GM18867 (cell line): ENCODE data around the gene RPL38.

Source experiments
- ATAC-seq: cut with Tn5 transposase; IDR thresholded peaks from one replicate; pipeline ENCODE4 v1.9.1; 2021; ENCODE audit warnings: mild to moderate bottlenecking, moderate library complexity; ENCODE audit not compliant: unreplicated experiment

RPL38 gene

DNA sequence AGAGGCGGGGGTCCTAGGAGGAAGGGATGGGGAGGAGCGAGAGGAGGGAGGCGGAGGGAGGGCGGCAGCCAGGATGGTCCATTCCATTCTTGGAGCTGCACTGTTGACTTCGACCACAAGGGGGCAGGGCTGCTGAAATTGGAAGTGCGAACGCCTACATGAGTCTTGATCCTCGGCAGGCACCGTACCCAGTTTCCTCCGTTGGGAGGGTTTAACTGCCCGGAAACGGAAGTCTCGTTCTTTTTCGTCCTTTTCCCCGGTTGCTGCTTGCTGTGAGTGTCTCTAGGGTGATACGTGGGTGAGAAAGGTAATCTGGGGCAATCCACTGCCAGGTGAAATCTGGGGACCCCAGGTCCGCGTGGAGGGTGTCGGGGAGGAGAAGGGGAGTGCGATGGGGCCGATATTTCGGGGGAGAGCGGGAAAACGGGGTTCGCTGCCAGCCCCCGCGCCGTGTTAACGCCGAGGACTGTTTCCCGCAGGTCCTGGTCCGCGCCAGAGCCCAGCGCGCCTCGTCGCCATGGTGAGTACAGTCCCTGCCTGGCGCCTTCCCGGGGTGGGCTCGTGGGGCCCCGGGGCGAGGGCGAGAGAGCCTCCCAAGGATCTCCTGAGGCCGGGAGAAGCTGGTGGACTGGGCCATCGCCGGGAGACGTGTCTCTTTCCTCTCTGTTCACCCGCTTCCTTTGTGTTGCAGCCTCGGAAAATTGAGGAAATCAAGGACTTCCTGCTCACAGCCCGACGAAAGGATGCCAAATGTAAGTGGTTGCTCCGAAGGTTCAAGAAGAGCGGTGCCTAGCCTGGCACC lies at the start of gene RPL38:
Gene RPL38 (plus strand): TSS at position 240 of the 802 bp plus-strand sequence. CDS start 278 bp downstream, at position 518.
- ATAC-seq = peak; percentile 64

DNA sequence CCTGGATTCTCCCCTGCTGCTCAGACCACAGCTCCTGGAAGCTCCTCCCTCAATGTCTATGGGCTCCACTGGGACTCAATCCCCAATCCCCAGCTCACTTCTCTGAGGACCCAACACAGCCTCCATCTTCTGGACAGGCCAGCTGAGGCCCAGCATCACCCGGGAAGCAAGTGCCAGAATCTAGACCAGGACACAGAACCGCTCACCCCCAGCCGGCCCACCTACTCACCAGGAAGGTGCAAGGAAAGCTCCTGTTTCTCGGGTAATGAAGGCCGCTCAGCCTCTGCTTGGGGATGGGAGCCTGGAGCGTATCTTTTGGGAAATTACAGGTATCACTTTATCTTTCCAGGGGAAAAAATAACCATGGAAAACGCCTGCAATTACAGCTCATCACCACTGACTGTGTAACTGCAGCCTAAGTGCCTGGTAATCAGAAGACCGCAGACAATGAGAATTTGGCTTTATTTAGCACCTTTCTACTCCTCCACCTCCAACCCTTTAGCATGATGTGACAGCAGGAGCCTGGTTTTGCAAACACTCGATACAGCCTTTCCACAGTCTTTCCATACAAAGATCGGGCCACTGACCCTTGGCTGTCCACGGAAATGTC lies 49.6 kb upstream of the RPL38 start:
- no peak for ATAC-seq

DNA sequence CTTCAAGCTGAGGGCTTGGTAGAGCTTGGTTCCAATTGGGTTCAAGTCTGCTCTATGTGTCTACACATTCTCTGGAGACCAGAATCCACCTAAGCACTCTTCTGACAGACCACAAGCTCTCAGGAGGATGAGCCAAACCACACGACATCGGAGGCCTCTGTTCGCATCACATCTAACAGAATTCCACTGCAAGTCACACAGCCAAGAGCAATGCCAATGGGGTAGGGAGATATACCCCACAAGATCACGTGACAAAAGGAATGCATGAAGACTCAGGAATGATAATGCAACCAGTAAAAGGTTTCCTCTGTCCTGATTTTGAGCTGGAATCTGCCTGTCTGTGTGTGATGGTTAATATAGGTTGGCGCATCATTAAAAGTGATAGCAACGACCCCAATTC lies 46.6 kb upstream of the RPL38 start:
- no peak for ATAC-seq

DNA sequence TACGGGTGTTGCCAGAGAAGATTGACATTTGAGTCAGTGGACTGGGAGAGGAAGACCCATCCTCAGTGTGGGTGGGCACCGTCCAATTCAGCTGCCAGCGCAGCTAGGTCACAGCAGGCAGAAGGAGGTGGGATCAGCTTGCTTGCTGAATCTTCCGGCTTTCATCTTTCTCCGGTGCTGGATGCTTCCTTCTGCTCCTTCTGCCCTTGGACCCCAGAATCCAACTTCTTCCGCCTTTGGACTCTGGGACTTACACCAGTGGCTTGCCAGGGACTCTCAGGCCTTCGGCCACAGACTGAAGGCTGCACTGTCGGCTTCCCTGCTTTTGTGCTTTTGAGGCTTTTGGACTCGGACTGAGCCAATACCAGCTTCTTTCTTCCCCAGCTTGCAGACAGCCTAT lies 46.1 kb upstream of the RPL38 start:
- ATAC-seq = no peak

DNA sequence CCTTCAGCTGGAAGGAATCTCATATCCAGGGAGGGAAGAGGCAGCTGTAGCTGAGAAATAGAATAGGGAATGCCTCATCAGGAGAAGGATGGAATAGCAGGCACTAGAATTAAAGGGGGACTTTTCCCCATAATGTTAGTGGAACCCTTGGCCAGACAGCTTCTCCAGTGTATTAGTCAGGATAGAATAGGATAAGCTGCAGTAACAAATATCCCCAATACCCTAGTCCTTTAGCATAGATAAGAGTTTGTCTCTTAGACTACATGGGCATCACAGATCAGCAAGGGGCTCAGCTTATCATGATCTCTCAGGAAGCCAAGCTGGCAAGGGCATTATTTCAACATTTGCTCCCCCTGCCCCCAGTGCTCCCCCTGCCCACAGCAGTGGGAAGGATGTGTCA lies 44.7 kb upstream of the RPL38 start:
- no peak for ATAC-seq

DNA sequence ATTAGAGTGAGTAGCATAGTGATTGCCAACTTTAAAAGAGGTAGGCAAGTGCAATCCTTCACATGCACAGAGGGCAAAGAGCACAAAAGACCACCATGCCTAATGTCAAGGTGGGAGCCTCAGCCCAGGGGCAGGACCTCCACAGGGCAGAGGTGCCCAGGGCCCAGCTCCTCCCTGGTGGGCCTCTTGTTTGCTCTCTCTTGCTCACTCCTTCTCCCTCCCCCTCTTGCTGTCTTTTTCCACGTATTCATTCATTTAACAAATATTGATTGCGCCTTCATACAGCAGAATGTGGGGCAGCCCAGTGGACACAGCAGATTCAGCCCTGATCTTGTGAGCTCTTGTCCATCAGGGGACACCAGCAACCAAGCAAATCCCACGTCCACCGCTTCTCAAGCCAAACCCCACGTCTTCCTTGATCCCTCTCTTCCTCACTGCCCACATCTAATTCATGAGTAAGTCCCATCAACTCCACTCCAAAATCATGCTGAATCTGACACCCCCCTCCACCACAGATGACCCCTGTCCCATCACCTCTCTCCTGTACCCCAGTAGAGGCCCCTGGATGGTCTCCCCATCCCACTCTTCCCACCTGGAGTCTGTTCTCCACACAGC lies 44.1 kb upstream of the RPL38 start:
- no peak for ATAC-seq

DNA sequence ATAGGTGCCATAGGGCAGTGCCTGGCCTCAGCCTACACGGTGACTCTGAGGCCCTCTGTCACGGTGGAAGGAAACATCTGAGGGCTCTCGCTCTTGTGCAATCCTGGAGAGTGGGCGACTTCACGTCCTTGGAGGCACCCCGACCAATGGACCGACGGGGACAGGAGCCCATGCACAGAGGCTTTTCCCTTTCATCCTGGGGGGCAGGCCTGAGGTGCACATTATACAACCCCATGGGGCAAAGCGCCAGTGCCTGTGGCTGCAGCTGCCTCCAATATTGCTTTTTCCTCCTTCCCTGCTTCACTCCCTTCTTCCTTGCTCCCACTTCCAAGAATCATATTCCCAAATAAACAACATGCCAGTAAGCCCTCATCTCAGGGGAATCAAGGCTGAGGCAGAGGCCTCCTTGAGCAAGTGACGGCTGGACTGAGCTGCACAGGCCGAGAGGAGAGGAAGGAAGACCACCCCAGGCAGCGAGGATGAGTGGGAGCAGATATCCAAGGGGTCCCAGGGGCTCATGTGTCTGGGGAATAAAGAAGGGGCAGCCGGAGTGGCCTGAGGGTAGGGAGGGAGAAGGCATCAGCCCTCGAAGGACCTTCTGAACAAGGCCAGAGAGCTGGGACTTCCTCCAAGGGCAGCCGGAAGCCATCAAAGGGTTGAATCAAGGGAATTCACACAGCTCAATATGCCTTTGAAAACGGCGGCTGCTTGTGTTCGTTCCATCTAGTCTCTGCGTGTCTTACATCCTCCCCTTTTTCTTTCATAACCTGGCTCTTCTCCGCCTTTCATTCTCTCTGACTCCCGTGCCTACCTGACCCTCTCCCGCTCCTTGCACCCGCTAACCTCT lies 42.6 kb upstream of the RPL38 start:
- no peak for ATAC-seq

DNA sequence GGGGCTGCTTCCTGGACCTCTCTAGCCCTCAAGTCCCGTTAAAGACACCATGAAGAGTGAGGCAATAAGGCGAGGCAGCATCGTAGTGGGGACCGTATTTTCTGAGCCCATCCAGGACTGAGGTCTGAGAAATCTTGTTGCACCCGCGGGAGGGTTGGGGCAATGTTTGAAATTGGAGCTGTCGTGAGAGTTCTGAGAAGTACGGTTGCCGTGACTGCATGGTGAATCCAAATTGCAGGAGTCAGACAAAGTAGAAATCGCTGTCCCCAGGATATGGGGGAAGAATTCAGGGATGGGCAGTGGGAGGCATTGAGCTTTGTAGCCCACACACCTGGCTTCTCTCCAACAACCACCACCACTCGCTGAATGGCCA lies 42.0 kb upstream of the RPL38 start:
- ATAC-seq = no peak

DNA sequence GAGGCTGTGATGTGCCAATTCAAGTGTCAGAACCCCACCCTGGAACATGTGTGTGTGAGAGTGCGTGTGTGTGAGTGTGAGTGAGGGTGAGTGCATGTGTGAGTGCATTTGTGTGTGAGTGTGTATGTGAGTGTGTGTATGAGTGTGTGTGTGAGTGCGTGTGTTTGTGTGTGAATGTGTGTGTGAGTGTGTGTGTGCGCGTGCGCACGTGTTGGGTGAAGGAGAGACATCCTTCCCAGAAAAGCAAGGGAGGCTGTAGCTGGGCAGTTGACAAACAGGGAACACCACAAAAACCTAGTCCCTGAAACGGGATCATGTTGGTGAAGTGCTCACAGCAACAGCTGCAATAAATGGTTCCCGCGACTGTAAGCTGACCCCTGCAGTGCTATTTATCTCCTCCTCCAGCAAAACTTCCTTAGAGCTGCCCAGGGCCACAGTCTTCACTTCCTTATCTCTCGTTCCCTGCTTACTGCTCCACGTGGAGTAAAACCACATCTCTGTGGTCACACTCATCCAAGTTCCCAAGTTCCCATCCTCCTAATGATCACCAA lies 40.1 kb upstream of the RPL38 start:
- ATAC-seq = no peak

DNA sequence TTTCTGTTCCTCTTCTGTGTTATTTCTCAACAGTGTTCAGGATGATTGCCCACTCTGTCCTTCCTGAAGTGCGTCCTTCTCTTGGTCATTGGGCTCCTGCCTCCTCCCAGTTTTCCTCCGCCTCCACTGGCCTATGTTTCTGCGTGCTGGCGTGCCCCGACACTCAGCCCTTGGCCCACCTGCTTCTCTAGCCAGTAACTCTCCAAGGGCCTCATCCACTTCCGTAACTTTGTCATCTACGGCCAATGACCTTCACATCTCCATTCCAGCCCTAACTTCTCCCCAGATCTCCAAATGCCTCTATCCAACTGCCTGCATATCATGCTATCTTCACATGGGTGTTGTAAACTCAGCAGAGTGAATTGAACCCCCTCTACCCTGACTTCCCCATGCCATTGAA lies 39.6 kb upstream of the RPL38 start:
- ATAC-seq = no peak

DNA sequence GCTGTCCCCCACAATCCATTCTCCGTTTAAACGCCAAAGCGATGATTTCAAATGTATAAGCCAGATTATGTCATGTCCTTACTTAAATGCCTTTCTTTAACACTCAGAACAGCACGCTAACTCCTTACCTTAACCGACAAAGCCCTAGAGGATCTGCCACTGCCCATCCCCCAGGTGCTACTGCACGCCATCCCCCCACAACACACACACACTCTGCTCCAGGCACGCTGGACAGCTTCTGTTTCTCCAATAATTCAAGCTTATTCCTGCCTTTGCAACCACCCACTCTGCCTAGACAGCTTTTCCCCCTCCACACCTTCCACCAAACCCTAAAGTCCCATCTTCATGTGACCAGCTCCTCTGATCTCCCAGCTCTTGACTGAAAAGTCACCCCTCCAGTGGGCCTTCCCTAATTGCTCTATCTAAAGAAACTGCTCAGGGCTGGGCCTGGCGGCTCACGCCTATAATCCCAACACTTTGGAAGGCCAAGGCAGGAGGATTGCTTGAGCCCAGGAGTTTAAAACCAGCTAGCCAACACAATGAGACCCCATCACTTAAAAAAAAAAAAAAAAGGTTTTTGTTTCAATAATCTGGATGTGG lies 38.9 kb upstream of the RPL38 start:
- no peak for ATAC-seq

DNA sequence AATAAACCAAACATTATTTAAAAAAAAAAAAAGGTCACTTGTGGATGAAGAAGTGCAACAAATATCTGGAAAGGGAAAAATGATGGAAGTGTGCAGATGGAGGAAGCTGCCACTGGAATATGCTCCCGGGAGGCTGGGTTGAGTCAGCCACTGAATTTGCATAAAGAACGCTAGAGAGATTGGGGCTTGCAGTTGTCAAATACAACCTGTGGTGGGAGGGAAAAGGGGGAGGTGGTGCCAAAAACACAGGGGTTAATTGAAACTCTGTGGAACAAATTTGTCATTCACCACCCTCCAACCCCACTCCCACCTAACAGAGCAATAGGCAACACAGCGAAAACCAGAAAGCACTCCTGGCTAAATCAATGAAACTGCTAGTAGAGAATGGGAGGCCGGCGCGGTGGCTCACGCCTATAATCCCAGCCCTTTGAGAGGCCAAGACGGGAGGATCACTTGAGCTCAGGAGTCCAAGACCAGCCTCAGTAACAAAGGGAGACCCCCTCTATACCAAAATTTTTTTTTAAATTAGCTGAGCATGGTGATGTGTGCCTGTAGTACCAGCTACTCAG lies 37.6 kb upstream of the RPL38 start:
- ATAC-seq = no peak

DNA sequence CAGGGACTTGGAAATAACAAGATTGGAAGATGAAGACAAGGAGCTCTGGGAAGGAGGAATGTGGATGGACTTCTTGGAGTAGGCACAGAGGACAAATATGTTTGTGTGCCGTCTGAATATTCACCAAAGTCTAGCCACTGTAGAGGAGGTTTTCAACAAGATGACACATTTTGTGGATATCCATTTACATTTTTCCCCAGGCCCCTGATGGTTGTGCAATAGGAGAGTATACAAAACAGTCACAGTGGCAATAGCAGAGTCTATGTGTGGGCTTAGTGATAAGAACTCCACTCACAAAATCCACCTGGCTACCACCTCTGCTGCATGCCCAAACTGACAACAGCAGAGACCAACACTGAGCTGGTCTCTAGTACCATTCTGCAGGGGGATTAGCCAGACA lies 32.6 kb upstream of the RPL38 start:
- ATAC-seq = no peak

DNA sequence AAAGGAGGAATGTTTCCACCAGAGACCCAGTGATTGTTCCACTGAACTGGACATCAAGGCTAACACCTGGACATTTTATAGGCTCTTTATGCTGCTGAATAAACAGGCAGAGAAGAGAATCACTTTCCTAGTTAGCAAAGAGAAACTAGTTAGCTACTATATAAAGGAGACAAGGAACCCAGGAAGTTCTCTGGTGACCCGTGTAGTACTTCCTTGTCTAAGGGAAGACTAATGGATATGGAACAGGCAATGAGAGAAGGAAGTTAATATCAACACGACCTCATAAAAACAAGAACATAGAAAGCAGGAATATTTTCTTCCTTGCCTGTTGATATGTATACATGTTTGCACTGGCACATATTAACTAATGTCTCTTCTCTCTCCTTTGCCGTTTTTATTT lies 30.8 kb upstream of the RPL38 start:
- ATAC-seq = no peak

DNA sequence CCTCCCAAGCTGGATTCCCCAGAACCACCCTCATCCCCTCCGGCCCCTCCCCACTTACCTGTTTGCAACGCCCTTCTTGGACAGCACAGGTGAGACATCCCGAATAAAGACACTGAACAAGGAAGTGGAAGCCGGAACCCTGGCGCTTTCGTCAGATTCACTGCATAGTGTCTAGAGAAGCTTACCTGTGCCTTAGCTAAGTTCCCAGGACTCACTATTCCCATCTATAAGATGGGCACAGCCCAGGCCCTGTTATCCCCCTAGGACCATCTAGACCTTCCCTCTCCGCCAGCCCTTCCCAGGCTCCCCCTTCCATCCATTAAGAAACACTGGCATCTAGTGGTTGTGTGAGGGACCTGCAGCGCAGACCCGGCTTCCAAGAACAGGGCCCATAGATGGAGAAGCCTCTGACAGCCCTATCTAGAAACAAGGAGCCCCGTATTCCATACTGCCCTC lies 26.9 kb upstream of the RPL38 start:
- ATAC-seq = no peak

DNA sequence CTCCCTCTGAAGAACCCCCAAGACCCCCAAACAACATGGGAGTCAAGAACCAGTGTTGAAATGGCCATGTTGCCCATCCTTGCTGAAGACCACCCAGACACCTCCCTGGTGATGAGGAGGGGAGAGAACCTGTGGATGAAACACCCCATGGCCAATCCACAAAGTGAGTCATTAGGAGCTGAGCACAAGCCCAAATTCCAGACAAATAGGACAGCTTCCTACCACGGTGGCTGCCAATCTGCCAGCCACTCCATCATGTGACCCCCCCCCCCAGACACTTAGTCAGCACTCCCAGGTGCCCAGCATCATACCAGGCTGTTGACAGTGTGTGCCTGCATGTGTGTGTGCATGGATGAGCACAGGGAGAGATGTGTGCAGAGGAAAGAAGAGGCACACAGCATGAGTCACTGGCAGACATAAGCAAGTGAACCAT lies 26.4 kb upstream of the RPL38 start:
- no peak for ATAC-seq

DNA sequence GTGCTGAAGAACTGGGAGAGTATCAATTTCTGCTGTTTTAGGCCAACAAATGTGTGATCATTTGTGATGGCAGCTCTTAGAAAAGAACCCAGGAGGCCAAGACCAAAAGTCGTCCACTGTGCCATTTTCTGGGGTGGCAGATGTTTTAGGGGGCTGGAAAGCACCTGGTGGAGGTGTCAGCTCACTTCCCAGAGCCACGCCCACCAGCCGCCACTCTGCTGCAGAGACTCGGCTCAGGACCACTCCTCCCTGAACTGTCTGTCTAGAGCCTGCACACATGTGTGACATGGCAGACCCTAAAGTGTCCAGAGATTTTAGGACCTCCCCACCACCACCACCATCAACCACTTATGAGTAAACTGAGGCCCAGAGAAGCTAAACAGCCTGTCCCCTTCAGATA lies 23.9 kb upstream of the RPL38 start:
- no peak for ATAC-seq

DNA sequence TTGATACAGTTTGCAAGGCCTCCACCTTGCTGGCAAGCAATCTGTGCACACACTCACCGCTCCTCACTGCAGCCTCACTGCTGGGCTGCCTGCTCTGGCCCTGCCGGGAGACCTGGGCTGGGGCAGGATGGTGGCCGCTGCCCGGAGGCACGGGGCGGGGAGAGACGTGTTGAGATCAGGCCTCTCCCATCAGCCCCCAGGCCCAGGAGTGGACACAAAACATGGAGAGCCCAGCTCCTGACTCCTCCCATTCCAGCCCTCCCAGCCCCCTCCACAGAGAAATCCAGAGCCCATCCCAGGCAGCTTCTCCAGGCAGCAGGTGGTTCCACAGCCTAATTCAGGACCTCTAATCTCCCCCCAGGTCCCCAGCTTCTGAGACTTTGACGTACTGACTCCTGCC lies 23.1 kb upstream of the RPL38 start:
- no peak for ATAC-seq

DNA sequence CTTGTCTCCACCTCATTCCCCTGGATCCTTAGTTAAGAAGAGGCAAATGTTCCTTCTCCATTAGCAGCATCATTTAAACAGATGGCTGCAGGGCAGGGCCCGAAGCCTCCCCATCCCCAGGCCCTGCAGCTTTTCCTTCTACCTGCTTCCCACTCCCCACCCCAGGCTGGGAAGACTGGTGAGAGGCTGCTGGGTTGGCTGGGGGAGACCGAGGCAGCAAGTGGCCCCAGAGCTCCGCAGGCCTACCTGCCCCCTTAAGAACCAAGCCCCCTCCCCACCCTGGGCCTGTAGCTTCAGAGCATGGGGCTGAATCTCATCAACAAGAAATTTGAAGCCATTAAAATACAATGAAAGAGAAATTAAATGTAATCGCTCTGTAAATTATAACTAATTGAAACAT lies 22.1 kb upstream of the RPL38 start:
- ATAC-seq = no peak

DNA sequence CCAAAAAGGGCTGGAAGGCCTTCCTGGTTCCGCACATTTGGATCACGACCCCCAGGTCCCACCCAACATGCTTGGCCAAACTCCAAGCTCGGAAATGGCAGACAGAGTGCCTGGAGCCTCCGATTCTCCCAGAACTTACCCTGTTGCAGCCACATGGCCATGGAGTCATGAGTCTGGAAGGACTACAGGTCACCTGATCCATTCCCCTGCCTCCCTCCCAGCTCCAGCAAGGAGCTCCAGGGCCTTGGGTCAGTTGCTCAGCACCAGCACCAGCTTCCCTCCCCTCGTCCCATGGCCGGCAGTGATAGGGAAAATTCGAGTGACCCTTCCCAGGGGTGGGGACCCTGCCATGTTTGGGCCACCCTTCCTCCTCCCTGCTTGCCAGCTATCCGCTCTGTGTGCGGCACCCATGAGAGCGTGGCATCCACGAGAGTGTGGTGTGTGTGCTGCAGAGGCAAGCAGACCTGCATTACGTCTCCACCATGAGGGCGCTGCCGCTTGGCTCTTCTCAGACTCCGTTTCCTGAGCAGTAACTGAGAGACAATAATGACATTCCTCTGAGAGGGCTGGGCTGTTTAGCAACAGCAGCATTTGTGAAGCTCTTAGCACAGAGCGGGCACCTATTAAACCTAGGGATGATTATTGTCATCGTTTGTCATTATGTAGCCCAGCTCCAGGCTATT lies 21.3 kb upstream of the RPL38 start:
- ATAC-seq = no peak
